ENCODE results near the gene ELAPOR2. TPM values are rescaled to one million over a fixed set of nuclear protein-coding genes. Genes with fewer than 3 reads are reported as not detected.
"Not testable (repeated sequence)": the region's sequence is repeated elsewhere in the genome, so short reads cannot be mapped to it uniquely, and the experiment has no call there.

ELAPOR2 gene
- polyA plus RNA-seq, 1 donor (not counting 4 experiments of a cell fraction or from before 2014, with no cell fraction given) = 3.3 TPM

- no peak for FAIRE-seq
- dilution Hi-C loops (cut with MboI; ENCODE audit: extremely low pct_ligation_motif_present, low sequenced_read_pairs) = no loop called here
- no peaks in the 10 kb centered on the region for H4K20me1 ChIP-seq (ENCODE audit: control insufficient read depth, extremely low read depth, insufficient read depth, low read length)
These were observed 45.9 kb upstream of the ELAPOR2 start for GRCh38 chr7:87105401-87105800.

GRCh38 chr7:87100326-87100725 is 40.9 kb upstream of the ELAPOR2 start:
- dilution Hi-C loops (cut with MboI; ENCODE audit: extremely low pct_ligation_motif_present, low sequenced_read_pairs) = no loop called here
- FAIRE-seq (peak; percentile 94), DNase-seq (ENCODE audit: low read depth, low spot score) (peak; percentile 85)
- H3K4me3 ChIP-seq (ENCODE audit: control insufficient read depth in 2 of 3, extremely low read depth in 1 of 3, insufficient read depth in 2 of 3, low read depth in 1 of 3, low read length in 3 of 3) = no peak overlapping the region
- peak overlapping the region; percentile 63 for H3K4me2 ChIP-seq (ENCODE audit: control insufficient read depth, extremely low read depth, insufficient read depth, low read depth, low read length)
- H3K9ac ChIP-seq (ENCODE audit: control insufficient read depth, extremely low read depth, insufficient read depth, low read length) = no peak overlapping the region
- H3K4me1 ChIP-seq (ENCODE audit: control insufficient read depth, extremely low read depth, insufficient read depth, low read length) = peaks cover 15% of the 10 kb centered on the region
- no peaks in the 10 kb centered on the region for H3K36me3 ChIP-seq (ENCODE audit: control insufficient read depth in 2 of 2, extremely low read depth in 1 of 2, insufficient read depth in 2 of 2, low read length in 2 of 2)
- H3K79me2 ChIP-seq (ENCODE audit: control insufficient read depth, insufficient read depth, low read length) = no peaks in the 10 kb centered on the region
- peak overlapping the region; percentile 50 for H3K27ac ChIP-seq (ENCODE audit: control insufficient read depth, insufficient read depth, low read length)
- H3K9me1 ChIP-seq (ENCODE audit: control insufficient read depth, extremely low read depth, insufficient read depth, low read length) = no peaks in the 10 kb centered on the region
- H3K9me3 ChIP-seq (ENCODE audit: control insufficient read depth, low read depth, low read length) = no peaks in the 10 kb centered on the region
- H3K27me3 ChIP-seq (ENCODE audit: control insufficient read depth, extremely low read depth, insufficient read depth, low read length) = no peaks in the 10 kb centered on the region
- H4K20me1 ChIP-seq (ENCODE audit: control insufficient read depth, extremely low read depth, insufficient read depth, low read length) = no peaks in the 10 kb centered on the region
- H2AFZ ChIP-seq (ENCODE audit: control insufficient read depth, low read length) = peak overlapping the region; percentile 56
- no peak for TF ChIP-seq EZH2 (IDR thresholded peaks at IDR 0.05; ENCODE audit: low read length)
- TF ChIP-seq CTCF (optimal IDR thresholded peaks at IDR 0.05 in 1 of 3, IDR thresholded peaks at IDR 0.05 in 1 of 3, conservative IDR thresholded peaks at IDR 0.05 in 1 of 3; ENCODE audit: extremely low read depth in 1 of 3, insufficient read depth in 2 of 3, low read length in 3 of 3) = no peak

More at GRCh38 chr7:87105401-87105800, 45.9 kb upstream of the ELAPOR2 start:
- Histone ChIP-seq H3K9ac (ENCODE audit: control insufficient read depth, extremely low read depth, insufficient read depth, low read length) (no peak overlapping the region), H3K79me2 (ENCODE audit: control insufficient read depth, insufficient read depth, low read length) (no peaks in the 10 kb centered on the region), H3K36me3 (ENCODE audit: control insufficient read depth in 2 of 2, extremely low read depth in 1 of 2, insufficient read depth in 2 of 2, low read length in 2 of 2) (no peaks in the 10 kb centered on the region), H3K4me2 (ENCODE audit: control insufficient read depth, extremely low read depth, insufficient read depth, low read depth, low read length) (no peak overlapping the region), H3K4me1 (ENCODE audit: control insufficient read depth, extremely low read depth, insufficient read depth, low read length) (peaks cover 7% of the 10 kb centered on the region), H3K4me3 (ENCODE audit: control insufficient read depth in 2 of 3, extremely low read depth in 1 of 3, insufficient read depth in 2 of 3, low read depth in 1 of 3, low read length in 3 of 3) (no peak overlapping the region), H3K9me3 (ENCODE audit: control insufficient read depth, low read depth, low read length) (no peaks in the 10 kb centered on the region), H3K9me1 (ENCODE audit: control insufficient read depth, extremely low read depth, insufficient read depth, low read length) (no peaks in the 10 kb centered on the region), H3K27me3 (ENCODE audit: control insufficient read depth, extremely low read depth, insufficient read depth, low read length) (no peaks in the 10 kb centered on the region), H2AFZ (ENCODE audit: control insufficient read depth, low read length) (no peak overlapping the region), H3K27ac (ENCODE audit: control insufficient read depth, insufficient read depth, low read length) (no peak overlapping the region)
- DNase-seq (ENCODE audit: low read depth, low spot score) = no peak
- TF ChIP-seq EZH2 (IDR thresholded peaks at IDR 0.05; ENCODE audit: low read length) (no peak), CTCF (optimal IDR thresholded peaks at IDR 0.05 in 1 of 3, IDR thresholded peaks at IDR 0.05 in 1 of 3, conservative IDR thresholded peaks at IDR 0.05 in 1 of 3; ENCODE audit: extremely low read depth in 1 of 3, insufficient read depth in 2 of 3, low read length in 3 of 3) (no peak)

GRCh38 chr7:87097375-87097774 is 37.9 kb upstream of the ELAPOR2 start:
- H3K9me3 ChIP-seq (ENCODE audit: control insufficient read depth, low read depth, low read length); H3K27ac ChIP-seq (ENCODE audit: control insufficient read depth, insufficient read depth, low read length); H3K79me2 ChIP-seq (ENCODE audit: control insufficient read depth, insufficient read depth, low read length); H4K20me1 ChIP-seq (ENCODE audit: control insufficient read depth, extremely low read depth, insufficient read depth, low read length); H3K9ac ChIP-seq (ENCODE audit: control insufficient read depth, extremely low read depth, insufficient read depth, low read length); H3K36me3 ChIP-seq (ENCODE audit: control insufficient read depth in 2 of 2, extremely low read depth in 1 of 2, insufficient read depth in 2 of 2, low read length in 2 of 2); H3K4me2 ChIP-seq (ENCODE audit: control insufficient read depth, extremely low read depth, insufficient read depth, low read depth, low read length); H2AFZ ChIP-seq (ENCODE audit: control insufficient read depth, low read length); H3K9me1 ChIP-seq (ENCODE audit: control insufficient read depth, extremely low read depth, insufficient read depth, low read length); H3K4me3 ChIP-seq (ENCODE audit: control insufficient read depth in 2 of 3, extremely low read depth in 1 of 3, insufficient read depth in 2 of 3, low read depth in 1 of 3, low read length in 3 of 3); H3K27me3 ChIP-seq (ENCODE audit: control insufficient read depth, extremely low read depth, insufficient read depth, low read length); FAIRE-seq; DNase-seq (ENCODE audit: low read depth, low spot score); dilution Hi-C loops (cut with MboI; ENCODE audit: extremely low pct_ligation_motif_present, low sequenced_read_pairs): not testable (repeated sequence)
- H3K4me1 ChIP-seq (ENCODE audit: control insufficient read depth, extremely low read depth, insufficient read depth, low read length) = peaks cover 15% of the 10 kb centered on the region

Data from keratinocyte (primary cell).